GM19025 (cell line): ENCODE measurements around the gene TREM1.
"Not testable (repeated sequence)": the region's sequence is repeated elsewhere in the genome, so short reads cannot be mapped to it uniquely, and the experiment has no call there.

Source experiments
- ATAC-seq: cut with Tn5 transposase; IDR thresholded peaks from one replicate; pipeline ENCODE4 v1.9.1; 2021; ENCODE audit warnings: mild to moderate bottlenecking, low read depth, moderate library complexity; ENCODE audit not compliant: unreplicated experiment

Gene TREM1

DNA sequence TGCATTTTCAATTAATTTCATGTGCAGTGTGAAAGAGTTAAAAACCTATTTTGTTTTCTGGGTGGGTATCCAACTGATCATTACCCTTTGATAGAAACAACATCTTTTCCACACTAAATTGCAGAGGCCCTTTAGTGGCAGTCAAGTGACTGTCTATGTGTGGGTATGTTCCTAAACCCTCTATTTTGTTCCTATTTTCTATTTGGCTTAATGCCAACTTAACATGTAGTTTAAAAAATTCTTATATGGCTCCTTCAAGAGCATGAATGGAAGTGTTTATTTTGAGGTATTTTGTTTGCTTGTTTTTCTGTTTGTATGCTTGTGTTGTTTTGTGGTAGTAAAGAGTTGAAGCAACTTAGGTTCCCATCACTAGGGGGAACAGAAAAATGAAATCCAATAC lies 19.9 kb downstream of the TREM1 start:
- no peak for ATAC-seq

DNA sequence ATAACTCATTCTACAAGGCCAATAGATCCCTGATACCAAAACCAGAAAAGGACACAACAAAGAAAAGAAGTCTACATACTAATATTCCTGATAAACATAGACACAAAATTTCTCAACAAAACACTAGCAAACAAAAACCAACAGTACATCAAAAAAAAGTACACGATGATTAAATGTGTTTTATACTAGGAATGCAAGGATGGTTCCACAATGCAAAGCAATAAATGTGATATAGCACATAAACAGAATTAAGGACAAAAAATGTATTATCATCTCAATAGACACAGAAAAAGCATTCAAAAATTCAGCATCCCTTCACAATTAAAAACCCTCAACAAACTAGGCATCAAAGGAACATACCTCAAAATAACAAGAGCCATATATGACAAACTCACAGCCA lies 23.2 kb downstream of the TREM1 start:
- ATAC-seq = no peak

DNA sequence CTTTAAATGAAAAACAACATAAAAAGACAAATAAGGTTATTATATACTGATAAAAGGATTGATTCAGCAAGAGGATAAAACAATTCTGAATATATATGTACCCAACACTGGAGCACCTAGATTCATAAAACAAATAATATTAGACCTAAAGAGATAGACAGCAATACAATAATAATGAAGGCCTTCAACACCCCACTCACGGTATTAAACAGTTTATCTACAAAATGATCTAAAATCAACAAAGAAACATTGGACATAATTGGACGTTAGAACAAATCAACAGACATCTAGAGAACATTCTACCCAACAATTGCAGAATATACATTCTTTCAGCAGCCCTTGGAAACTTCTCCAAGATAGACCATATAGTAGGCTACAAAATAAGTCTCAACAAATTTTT lies 24.1 kb downstream of the TREM1 start:
- ATAC-seq = no peak

- no peak for ATAC-seq
These were observed 28.3 kb downstream of the TREM1 start for GRCh38 chr6:41258196-41258493.

DNA sequence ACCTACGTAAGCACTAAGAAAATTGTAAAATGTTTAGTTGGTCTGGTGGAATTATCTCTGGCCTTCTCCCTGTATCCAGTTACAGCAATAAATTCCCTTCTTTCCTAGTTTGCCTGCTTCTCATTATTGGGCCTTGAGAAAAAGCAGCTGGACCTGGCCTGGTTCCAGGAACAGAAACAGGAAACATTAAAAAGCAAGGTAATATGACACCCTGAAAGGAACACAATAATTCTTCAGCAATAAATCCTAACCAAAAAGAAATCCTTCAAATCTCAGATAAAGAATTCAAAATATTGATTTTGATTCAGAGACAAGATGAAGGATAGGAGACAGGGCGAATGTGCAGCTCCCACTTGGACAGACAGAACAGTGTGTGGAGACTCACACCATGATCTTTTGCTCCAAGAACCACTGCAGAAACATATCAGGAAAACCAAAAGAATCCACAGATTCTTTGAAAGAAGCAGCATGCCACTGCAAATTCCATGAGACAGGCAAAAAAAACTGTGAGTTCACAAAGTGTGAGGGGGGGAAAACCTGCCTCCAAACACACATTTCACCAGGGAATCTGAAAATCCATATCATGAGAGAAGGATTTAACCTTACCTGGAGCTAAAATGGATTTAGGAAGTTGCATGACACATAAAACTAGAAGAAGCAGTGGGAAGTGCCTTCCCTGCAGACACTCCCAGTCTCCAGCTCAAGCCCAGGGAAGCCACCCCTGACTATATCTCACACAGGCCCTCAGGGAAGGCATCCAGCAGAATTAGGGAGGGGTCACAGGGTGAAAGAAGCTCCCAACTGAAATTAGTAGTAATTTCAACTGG lies 28.9 kb downstream of the TREM1 start:
- ATAC-seq = no peak

DNA sequence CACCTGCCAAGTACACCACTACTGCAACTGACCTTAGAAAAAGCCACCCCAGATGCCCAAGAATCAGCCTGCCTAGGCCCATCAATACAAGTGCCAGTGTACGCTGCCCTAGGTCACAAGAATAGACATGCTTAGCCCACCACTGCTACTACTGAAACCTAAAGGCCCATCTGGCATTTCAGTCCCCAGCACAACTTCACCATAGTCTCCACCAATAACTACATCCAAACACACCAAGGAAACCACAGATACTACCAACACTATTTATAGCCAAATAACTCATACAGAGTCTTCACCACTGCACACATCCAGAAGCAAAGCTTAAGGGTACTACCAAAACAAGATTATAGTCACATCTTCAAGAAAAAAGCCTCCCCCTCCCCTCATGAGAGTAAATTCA lies 30.1 kb downstream of the TREM1 start:
- ATAC-seq = peak; percentile 49

GRCh38 chr6:41255638-41256246 lies 30.7 kb downstream of the TREM1 start:
- ATAC-seq = no peak

GRCh38 chr6:41255110-41255509 lies 31.4 kb downstream of the TREM1 start:
- no peak for ATAC-seq

DNA sequence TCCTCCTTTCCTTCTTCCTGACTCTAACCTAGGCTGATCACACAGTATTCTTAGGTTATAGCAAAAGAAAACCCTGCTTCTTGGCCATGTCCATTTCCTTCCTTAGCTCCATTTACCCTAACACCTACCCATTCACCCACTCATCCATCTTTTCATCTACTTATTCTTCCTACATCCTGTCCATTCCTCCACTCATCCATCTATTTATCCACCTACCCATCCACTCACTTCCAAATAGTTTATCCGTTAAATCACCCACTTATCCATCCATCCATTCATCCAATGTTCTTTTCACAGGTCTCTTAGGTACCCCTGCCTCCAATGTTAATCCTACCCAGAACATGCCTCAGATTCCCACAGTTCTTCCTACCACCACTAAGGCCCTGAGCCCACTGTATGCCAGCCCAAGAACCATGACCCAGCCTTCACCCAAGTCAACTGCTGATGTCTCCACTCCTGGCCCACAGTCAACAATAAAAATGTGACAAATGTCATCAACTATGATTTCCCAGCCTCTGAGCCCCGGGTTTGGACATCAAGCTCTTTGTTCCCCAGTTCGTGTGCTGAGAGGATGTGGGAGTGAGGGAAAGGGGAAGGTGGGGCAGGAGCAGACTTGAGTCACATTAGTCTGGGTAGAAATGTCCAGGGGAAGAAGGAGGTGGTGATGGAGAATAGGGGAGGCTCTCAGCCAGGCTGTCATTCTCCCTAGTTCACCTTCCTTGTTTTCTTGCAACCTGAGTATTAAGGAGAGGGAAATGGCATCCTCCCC lies 33.9 kb downstream of the TREM1 start:
- no peak for ATAC-seq

- ATAC-seq = no peak
These were observed 38.4 kb downstream of the TREM1 start for GRCh38 chr6:41247882-41248705.

GRCh38 chr6:41247288-41247865 lies 39.1 kb downstream of the TREM1 start:
- ATAC-seq = no peak

- ATAC-seq = not testable (repeated sequence)
These were observed 40.0 kb downstream of the TREM1 start for GRCh38 chr6:41246529-41246928.

GRCh38 chr6:41239467-41240159 lies 46.9 kb downstream of the TREM1 start:
- ATAC-seq = no peak

DNA sequence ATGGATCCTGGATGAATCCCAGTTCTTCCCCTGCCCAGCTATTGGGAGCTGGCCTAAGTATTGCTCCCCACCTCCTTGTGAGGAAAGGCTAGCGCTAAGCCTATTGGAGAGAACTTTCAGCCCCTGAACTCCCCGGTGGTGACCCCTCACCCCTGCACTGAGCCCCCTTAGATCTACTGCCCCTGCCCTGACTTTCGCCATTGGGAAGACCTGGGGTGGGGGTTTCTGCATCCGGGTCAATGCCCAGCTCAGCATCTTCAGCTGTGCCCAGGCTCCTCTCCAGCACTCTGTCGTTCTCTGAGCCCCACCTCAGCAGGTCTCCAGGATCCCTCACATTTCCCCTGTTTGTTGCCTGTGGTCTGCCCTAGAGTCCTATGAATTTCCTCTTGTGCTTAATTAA lies 49.4 kb downstream of the TREM1 start:
- no peak for ATAC-seq

DNA sequence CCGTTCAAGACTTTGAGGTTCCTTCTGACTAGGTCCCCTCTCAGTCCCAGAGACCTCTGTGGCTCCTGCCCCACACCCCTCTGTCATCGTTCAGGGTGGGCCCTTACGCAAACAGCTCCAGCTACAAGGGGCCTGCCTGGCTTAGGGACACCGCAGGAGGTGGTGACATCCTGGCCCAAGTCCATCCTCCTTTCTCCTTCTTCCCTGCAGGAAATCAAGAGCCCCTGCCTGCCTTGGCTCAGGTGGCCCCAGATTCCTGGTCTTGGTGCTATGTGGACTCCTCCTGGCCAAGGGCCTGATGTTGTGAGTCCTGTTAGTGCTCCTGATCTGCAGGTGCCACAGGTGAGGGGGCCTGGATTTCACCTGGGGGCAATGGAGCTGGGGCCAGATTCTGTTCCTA lies 50.2 kb downstream of the TREM1 start:
- no peak for ATAC-seq

- ATAC-seq = no peak
These were observed 53.8 kb downstream of the TREM1 start for GRCh38 chr6:41232667-41233066.

GRCh38 chr6:41231246-41231645 lies 55.2 kb downstream of the TREM1 start:
- ATAC-seq = no peak

DNA sequence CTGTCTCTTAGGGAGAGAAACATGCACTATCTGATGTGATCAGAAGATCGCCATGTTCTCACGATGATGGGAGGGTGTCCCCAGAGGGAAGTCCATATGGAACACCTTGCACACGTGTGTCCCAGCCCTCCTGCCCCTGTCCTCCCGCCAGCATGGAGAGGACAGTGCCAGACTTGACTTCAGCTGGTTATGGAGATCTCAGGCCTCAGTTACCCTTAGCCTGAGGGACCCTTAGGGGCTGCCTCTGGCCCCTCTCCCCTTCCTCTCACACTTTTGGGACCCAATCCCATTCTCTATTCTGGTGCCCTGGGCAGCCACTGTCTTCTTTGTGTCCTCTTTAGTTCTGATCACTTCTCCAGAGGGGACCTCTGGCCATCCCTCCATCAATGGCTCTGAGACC lies 56.8 kb downstream of the TREM1 start:
- ATAC-seq = no peak

- ATAC-seq = no peak
These were observed 57.9 kb downstream of the TREM1 start for GRCh38 chr6:41228616-41229015.

DNA sequence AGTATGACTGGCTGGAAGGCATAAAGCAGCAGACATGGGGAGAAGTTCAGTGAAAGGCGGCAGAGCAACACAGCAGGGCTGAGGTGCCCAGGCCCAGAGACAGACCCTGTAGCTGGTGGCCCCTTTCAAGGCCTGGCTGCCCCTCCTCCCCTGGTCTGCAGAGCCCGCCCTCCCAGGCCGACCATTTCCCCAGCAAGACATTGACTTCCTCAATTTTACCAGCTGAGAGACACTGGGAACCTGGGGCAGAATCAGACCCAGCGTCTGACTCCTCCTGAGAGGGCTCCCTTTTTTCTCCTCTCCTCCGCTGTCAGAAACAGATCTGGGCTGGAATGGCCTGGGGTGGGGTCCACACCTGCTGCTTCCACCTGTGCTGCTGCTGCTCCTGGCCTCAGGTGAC lies 58.4 kb downstream of the TREM1 start, which contains the start of gene TREML4:
Gene TREML4 (plus strand): TSS at position 254 of the 400 bp plus-strand sequence. CDS start 79 bp downstream, at position 333.
- no peak for ATAC-seq
